Cardiac muscle cell (in vitro differentiated cells and primary cell): ENCODE measurements around the gene MAML3. TPM values are rescaled to one million over a fixed set of nuclear protein-coding genes. Genes with fewer than 3 reads are reported as not detected.

ENCODE experiments used
- DNase-seq, 2 donors: peaks; one replicate each; pipeline versions ENCODE4 v3.0.0 to v3.0.0-alpha.2; 2010 to 2017; ENCODE audit warnings: low read depth in 1 of 2, low spot score in 1 of 2
- H3K27ac ChIP-seq: fragments of 200-600 bp; sonication (generic); 2 replicates; pipeline ENCODE4 v1.5.1; 2016
- H3K27me3 ChIP-seq: fragments of 200-600 bp; sonication (generic); 2 replicates; pipeline ENCODE4 v1.6.0; 2016; ENCODE audit warnings: control low read depth
- H3K36me3 ChIP-seq: fragments of 200-600 bp; sonication (generic); 2 replicates; pipeline ENCODE4 v1.5.1; 2016; ENCODE audit warnings: control low read depth
- H3K4me1 ChIP-seq: fragments of 200-600 bp; sonication (generic); 2 replicates; pipeline ENCODE4 v1.8.1; 2017; ENCODE audit warnings: low read depth, mild to moderate bottlenecking, mixed run types
- H3K4me3 ChIP-seq: fragments of 200-600 bp; sonication (generic); 2 replicates; pipeline ENCODE4 v1.5.1; 2016; ENCODE audit warnings: mild to moderate bottlenecking
- H3K9me3 ChIP-seq: fragments of 200-600 bp; sonication (generic); 2 replicates; pipeline ENCODE4 v1.5.1; 2017; ENCODE audit warnings: low read depth, mild to moderate bottlenecking, control low read depth
- polyA plus RNA-seq: library from polyadenylated mRNA; unstranded; fragments of >200 nt; fragmentation: Nextera tagmentation; extraction: Ambion mirVana; gene quantifications from 2 replicates; pipeline ENCODE4 v1.2.1, GENCODE V29; 2016
- total RNA-seq: library from RNA; depleted of rRNA; stranded (reverse); fragments of >200 nt; gene quantifications from 2 replicates; pipeline ENCODE4 v1.2.3, GENCODE V29; 2016
- TF ChIP-seq, protein P1 (sequence below): IDR thresholded peaks from 2 replicates; pipeline ENCODE4 v1.5.1; 2012; ENCODE audit warnings: low read depth, mild to moderate bottlenecking, low read length

The MAML3 gene
- total and polyA plus RNA-seq, 2 experiments from 2014 or later: 7.8 to 22.8 TPM

- no peaks in the 10 kb centered on the region for H3K27me3 ChIP-seq
- DNase-seq: no peak
- H3K9me3 ChIP-seq: no peaks in the 10 kb centered on the region
- H3K36me3 ChIP-seq: no peaks in the 10 kb centered on the region
- H3K27ac ChIP-seq: peak overlapping the region; percentile 94
- TF ChIP-seq, protein P1, sequence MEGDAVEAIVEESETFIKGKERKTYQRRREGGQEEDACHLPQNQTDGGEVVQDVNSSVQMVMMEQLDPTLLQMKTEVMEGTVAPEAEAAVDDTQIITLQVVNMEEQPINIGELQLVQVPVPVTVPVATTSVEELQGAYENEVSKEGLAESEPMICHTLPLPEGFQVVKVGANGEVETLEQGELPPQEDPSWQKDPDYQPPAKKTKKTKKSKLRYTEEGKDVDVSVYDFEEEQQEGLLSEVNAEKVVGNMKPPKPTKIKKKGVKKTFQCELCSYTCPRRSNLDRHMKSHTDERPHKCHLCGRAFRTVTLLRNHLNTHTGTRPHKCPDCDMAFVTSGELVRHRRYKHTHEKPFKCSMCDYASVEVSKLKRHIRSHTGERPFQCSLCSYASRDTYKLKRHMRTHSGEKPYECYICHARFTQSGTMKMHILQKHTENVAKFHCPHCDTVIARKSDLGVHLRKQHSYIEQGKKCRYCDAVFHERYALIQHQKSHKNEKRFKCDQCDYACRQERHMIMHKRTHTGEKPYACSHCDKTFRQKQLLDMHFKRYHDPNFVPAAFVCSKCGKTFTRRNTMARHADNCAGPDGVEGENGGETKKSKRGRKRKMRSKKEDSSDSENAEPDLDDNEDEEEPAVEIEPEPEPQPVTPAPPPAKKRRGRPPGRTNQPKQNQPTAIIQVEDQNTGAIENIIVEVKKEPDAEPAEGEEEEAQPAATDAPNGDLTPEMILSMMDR: no peak
- no peak overlapping the region for H3K4me3 ChIP-seq
- H3K4me1 ChIP-seq: peaks cover 28% of the 10 kb centered on the region
Observed at GRCh38 chr4:139809757-139810140, 344.2 kb downstream of the MAML3 start.

DNA sequence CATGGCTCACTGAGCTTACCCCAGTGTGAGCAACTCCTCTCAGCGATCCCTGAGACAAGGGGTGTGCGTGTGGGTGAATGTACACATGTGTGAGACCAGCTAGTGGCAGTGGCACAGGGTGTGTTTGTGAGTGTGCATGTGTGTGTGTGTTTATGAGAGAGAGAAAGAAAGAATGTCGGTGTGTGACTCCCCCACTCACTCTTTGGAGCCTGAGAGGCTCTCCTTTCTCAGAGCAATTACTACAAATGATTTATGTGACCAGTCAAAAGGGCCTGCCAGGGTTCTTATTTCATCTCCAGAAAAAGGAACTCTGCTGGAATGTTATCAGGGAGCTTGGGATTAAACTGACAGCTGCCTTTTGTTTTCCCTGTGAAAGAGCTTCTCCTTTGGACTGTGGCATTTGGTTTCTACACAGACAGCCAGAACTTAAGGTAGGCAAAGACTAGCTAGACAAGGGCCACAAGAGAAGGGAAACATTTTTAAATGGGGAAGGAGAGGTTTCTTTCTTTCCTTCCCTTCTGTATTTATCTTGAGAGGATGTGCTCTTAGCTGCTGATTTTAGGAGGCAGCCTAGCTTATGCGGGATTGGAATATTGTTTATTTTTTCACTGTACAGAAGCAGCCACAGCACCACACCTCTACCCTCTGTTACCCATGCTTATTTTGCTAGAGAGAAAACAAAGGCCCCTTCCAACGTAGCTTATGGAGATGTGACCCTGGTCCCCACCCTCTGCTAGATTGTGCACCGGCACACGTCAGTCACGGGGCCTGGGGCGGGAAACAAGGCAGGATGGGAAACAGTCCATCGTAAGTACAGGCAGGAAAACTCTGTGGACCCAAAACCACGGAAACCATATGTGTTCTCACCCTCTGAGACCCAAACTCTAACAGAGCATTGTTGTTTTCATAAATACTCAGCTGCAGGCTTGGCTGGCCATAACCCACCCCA, 344.9 kb downstream of the MAML3 start:
- no peaks in the 10 kb centered on the region for H3K36me3 ChIP-seq
- peak overlapping the region; percentile 94 for H3K27ac ChIP-seq
- H3K27me3 ChIP-seq: no peaks in the 10 kb centered on the region
- TF ChIP-seq, protein P1: no peak
- peak in 1 of 2 donors; percentile 72 for DNase-seq
- no peaks in the 10 kb centered on the region for H3K9me3 ChIP-seq
- H3K4me1 ChIP-seq: peaks cover 21% of the 10 kb centered on the region
- H3K4me3 ChIP-seq: no peak overlapping the region

- H3K9me3 ChIP-seq: no peaks in the 10 kb centered on the region
- TF ChIP-seq, protein P1: no peak
- peaks cover 21% of the 10 kb centered on the region for H3K4me1 ChIP-seq
- DNase-seq: no peak
- no peaks in the 10 kb centered on the region for H3K27me3 ChIP-seq
- H3K36me3 ChIP-seq: no peaks in the 10 kb centered on the region
- no peak overlapping the region for H3K4me3 ChIP-seq
- peak overlapping the region; percentile 94 for H3K27ac ChIP-seq
Observed at GRCh38 chr4:139808381-139808807, 345.6 kb downstream of the MAML3 start.

DNA sequence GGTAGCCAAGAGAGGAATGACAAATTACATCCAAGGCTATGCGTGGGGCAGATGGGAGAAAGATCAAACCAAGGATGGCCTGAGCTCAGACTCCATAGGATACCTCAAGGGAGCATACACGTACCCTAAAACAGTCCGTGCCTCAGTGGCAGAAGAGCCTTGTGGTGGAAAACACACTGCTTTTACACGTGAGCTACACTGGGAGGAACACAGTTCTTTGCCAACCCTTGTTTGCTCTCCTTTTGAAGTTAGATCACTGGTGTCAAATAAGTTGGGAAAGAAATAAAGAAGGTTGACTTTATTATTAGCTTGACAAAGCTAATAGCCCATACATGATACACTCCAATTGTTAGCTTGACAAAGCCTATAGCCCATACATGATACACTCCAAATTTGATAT, 346.5 kb downstream of the MAML3 start:
- peak overlapping the region; percentile 94 for H3K27ac ChIP-seq
- TF ChIP-seq, protein P1: no peak
- no peak overlapping the region for H3K4me3 ChIP-seq
- H3K9me3 ChIP-seq: no peaks in the 10 kb centered on the region
- H3K4me1 ChIP-seq: peaks cover 30% of the 10 kb centered on the region
- H3K27me3 ChIP-seq: no peaks in the 10 kb centered on the region
- DNase-seq: no peak
- H3K36me3 ChIP-seq: no peaks in the 10 kb centered on the region

DNA sequence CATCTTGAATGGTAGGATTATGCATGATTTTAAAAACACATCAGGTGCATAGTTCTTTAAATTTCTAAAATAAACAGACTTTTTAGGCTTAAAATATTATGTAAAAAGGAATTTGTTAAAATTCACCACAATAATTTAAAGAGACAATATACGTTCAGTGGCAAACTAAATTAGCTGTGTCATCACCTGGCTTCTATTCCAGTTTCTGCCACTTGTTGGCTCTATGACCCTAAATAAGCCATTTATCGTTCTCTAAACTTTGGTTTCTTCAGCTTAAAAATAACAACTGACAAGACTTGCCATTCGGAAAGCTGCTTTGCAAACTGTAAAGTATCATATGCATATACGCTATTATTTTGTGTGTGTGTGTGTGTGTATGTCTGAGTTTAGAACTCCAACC, 347.1 kb downstream of the MAML3 start:
- H3K9me3 ChIP-seq: no peaks in the 10 kb centered on the region
- TF ChIP-seq, protein P1: no peak
- H3K36me3 ChIP-seq: no peaks in the 10 kb centered on the region
- H3K4me1 ChIP-seq: peaks cover 35% of the 10 kb centered on the region
- H3K27me3 ChIP-seq: no peaks in the 10 kb centered on the region
- H3K4me3 ChIP-seq: no peak overlapping the region
- DNase-seq: no peak
- peak overlapping the region; percentile 94 for H3K27ac ChIP-seq
